Gastrocnemius medialis (tissue), 4 donors: ENCODE results near the gene UBR2. TPM values are rescaled to one million over a fixed set of nuclear protein-coding genes. Genes with fewer than 3 reads are reported as not detected.
"Not testable (repeated sequence)": the region's sequence is repeated elsewhere in the genome, so short reads cannot be mapped to it uniquely, and the experiment has no call there.

Experiments
- ATAC-seq, 2 donors: fragments of 150-250 bp; one replicate each; pipeline ENCODE4 v1.9.1; 2016
- DNase-seq, 2 donors: peaks; one replicate each; pipeline ENCODE4 v3.0.0-alpha.2; 2019
- H3K27ac ChIP-seq, 4 donors: fragments of 200-600 bp; sonication (generic); 1 replicate in 1 of 4; 2 replicates in 3 of 4; pipeline ENCODE4 v1.5.1; 2016 to 2018; ENCODE audit warnings: mild to moderate bottlenecking in 2 of 4, moderate library complexity in 1 of 4
- H3K27me3 ChIP-seq, 3 donors: fragments of 200-600 bp; sonication (generic) in 2 of 3; 1 replicate in 1 of 3; 2 replicates in 2 of 3; pipeline versions ENCODE4 v1.5.1 to v1.6.0; 2016 to 2019; ENCODE audit warnings: mild to moderate bottlenecking in 1 of 3, moderate library complexity in 1 of 3
- H3K36me3 ChIP-seq, 2 donors: fragments of 200-600 bp; sonication (generic) in 1 of 2; one replicate each; pipeline ENCODE4 v1.5.1; 2017 to 2018
- H3K4me1 ChIP-seq, 2 donors: fragments of 200-600 bp; sonication (generic) in 1 of 2; one replicate each; pipeline ENCODE4 v1.5.1; 2016 to 2017; ENCODE audit warnings: mild to moderate bottlenecking in 2 of 2
- H3K4me3 ChIP-seq, 4 donors: fragments of 200-600 bp; sonication (generic) in 3 of 4; 1 replicate in 1 of 4; 2 replicates in 3 of 4; pipeline ENCODE4 v1.5.1; 2016 to 2019; ENCODE audit warnings: mild to moderate bottlenecking in 2 of 4
- H3K9me3 ChIP-seq, 3 donors: fragments of 200-600 bp; sonication (generic) in 2 of 3; 1 replicate in 1 of 3; 2 replicates in 2 of 3; pipeline ENCODE4 v1.5.1; 2016 to 2019
- CTCF ChIP-seq, 5 experiments: fragments of 450-650 bp in 3 of 5; fragments of 200-600 bp in 2 of 5; sonication (generic) in 2 of 5; IDR thresholded peaks in 4 of 5; conservative IDR thresholded peaks in 1 of 5; 1 replicate in 4 of 5; 2 replicates in 1 of 5; pipeline ENCODE4 v1.5.1; 2016 to 2019; ENCODE audit warnings: antibody characterized with exemption in 5 of 5, mild to moderate bottlenecking in 3 of 5, moderate library complexity in 3 of 5
- POLR2A ChIP-seq, 2 donors: fragments of 450-650 bp; IDR thresholded peaks; one replicate each; pipeline ENCODE4 v1.6.1; 2017; ENCODE audit warnings: antibody characterized with exemption in 2 of 2, mild to moderate bottlenecking in 2 of 2, moderate library complexity in 2 of 2
- in situ Hi-C, 4 donors: fragments of 200-750 bp; cut with MboI; loops; one replicate each; pipeline versions ENCODE4 v1.15.0 to v1.8.0; 2017; ENCODE audit warnings: low sequenced_read_pairs in 4 of 4
- intact Hi-C: fragments of 100-400 bp; cut with DNase I; formaldehyde crosslinking; loops from one replicate; pipeline ENCODE4 v1.15.1; 2023; ENCODE audit warnings: low total_unique reads
- total RNA-seq, 4 donors: library from RNA; depleted of rRNA; stranded (reverse); fragments of >200 nt; gene quantifications; one replicate each; pipeline versions ENCODE4 v1.1.0 to v1.2.3, GENCODE V29; 2016

Gene UBR2
- total RNA-seq, 4 donors from 2014 or later: 40.8 to 46.2 (median 44.7) TPM

DNA sequence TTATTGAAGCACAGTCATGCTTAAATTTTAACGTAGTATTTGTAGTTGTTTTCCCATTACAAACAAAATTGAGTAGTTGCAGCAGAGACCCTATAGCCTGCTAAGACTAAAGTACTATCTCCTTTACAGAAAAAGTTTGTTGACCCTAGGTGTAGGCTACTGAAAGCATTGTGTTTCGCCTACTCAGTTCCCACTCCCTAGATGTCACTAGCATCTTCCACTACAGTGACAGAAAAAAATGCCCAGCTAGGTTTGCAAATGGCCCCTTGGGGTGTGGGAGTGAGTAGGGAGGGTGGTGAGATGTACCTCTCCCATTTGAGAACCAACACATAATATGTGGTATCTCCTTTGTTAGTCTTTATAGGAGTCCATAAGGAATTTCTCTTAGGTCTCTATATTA is 34.5 kb downstream of the UBR2 start:
- H3K27me3 ChIP-seq: no peaks in the 10 kb centered on the region
- no peak overlapping the region for H3K4me3 ChIP-seq
- H3K4me1 ChIP-seq: peaks cover 7 to 9% of the 10 kb centered on the region in 2 donors
- H3K27ac ChIP-seq: no peak overlapping the region
- no peaks in the 10 kb centered on the region for H3K9me3 ChIP-seq
- intact Hi-C loops (no loop called here), in situ Hi-C loops (no loop called here)
- ATAC-seq (no peak), DNase-seq (no peak)
- peaks cover 0 to 19% of the 10 kb centered on the region in 2 donors for H3K36me3 ChIP-seq
- no peak for TF ChIP-seq POLR2A (IDR thresholded peaks at IDR 0.05)
- no peak for TF ChIP-seq CTCF (IDR thresholded peaks at IDR 0.05 in 4 of 5, conservative IDR thresholded peaks at IDR 0.05 in 1 of 5)

DNA sequence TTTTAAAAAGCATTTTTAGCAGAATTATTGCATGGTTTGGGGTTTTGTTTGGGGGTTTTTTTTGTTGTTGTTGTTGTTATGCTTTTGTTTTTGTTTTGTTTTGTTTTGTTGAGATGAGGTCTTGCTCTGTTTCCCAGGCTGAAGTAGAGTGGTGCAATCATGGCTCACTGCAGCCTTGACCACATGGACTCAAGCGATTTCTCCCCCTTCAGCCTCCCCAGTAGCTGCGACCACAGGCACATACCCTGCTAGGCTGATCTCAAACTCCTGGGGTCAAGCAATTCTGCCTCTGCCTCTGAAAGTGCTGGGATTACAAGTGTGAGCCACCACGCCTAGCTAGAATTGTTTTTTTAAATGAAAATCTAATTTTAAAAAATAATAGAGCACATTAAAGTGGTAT is 35.7 kb downstream of the UBR2 start:
- DNase-seq: no peak
- in situ Hi-C loops: no loop called here
- no peak overlapping the region for H3K4me3 ChIP-seq
- peaks cover 0 to 19% of the 10 kb centered on the region in 2 donors for H3K36me3 ChIP-seq
- no peak overlapping the region for H3K27ac ChIP-seq
- TF ChIP-seq CTCF (IDR thresholded peaks at IDR 0.05 in 4 of 5, conservative IDR thresholded peaks at IDR 0.05 in 1 of 5): no peak
- no peak for TF ChIP-seq POLR2A (IDR thresholded peaks at IDR 0.05)
- H3K9me3 ChIP-seq: no peaks in the 10 kb centered on the region
- intact Hi-C loops: no loop called here
- H3K4me1 ChIP-seq: no peaks in the 10 kb centered on the region
- ATAC-seq: no peak
- H3K27me3 ChIP-seq: no peaks in the 10 kb centered on the region

DNA sequence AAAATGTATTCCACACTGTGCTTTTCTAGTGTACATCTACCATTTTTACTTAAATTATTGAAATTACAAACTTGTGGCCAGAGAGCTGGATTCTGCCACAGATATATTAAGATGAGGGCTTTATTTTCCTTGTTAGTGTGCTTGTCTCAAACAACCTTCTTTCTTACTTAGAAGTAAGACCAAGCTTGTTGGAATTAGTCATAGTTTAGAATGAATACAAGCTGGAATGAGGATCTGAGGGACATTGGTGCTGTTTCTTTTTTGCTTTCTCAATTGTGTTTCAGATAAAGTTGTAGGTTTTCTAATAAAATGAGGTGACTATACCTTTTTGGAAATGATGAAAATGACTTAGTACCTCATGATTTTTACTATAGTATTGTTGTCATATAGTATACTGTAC is 40.3 kb downstream of the UBR2 start:
- no peak overlapping the region for H3K4me3 ChIP-seq
- DNase-seq (no peak), ATAC-seq (no peak)
- H3K27me3 ChIP-seq: no peaks in the 10 kb centered on the region
- no peaks in the 10 kb centered on the region for H3K4me1 ChIP-seq
- no peaks in the 10 kb centered on the region for H3K9me3 ChIP-seq
- TF ChIP-seq POLR2A (IDR thresholded peaks at IDR 0.05): no peak
- TF ChIP-seq CTCF (IDR thresholded peaks at IDR 0.05 in 4 of 5, conservative IDR thresholded peaks at IDR 0.05 in 1 of 5): no peak
- H3K36me3 ChIP-seq: peaks cover 0 to 38% of the 10 kb centered on the region in 2 donors
- H3K27ac ChIP-seq: no peak overlapping the region
- in situ Hi-C loops: no loop called here
- intact Hi-C loops: no loop called here

DNA sequence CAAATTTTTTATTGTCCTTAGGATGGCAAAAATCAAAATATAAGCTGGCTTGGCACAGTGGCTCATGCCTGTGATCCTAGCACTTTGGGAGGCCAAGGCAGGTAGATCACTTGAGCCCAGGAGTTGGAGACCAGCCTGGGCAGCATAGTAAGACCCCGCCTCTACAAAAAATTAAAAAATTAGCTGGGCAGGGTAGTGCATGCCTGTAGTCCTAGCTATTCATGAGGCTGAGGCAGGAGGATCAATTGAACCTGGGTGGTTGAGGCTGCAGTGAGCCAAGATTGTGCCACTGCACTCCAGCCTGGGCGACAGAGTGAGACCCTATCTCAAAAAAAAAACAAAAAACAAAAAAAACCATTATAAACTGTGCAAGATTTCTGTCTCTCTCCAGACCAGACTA is 40.9 kb downstream of the UBR2 start:
- not testable (repeated sequence) for DNase-seq

GRCh38 chr6:42610416-42610815 is 46.6 kb downstream of the UBR2 start:
- H3K4me1 ChIP-seq: no peaks in the 10 kb centered on the region
- intact Hi-C loops: no loop called here
- no peaks in the 10 kb centered on the region for H3K9me3 ChIP-seq
- H3K36me3 ChIP-seq: peaks cover 0 to 57% of the 10 kb centered on the region in 2 donors
- no peak overlapping the region for H3K4me3 ChIP-seq
- in situ Hi-C loops: no loop called here
- H3K27ac ChIP-seq: no peak overlapping the region
- no peak for ATAC-seq
- TF ChIP-seq POLR2A (IDR thresholded peaks at IDR 0.05): no peak
- no peak for TF ChIP-seq CTCF (IDR thresholded peaks at IDR 0.05 in 4 of 5, conservative IDR thresholded peaks at IDR 0.05 in 1 of 5)
- H3K27me3 ChIP-seq: no peaks in the 10 kb centered on the region
- no peak for DNase-seq

More for the DNA sequence above, 40.9 kb downstream of the UBR2 start:
- H3K9me3 ChIP-seq, H3K4me1 ChIP-seq, H3K4me3 ChIP-seq, H3K27ac ChIP-seq, in situ Hi-C loops, ATAC-seq, intact Hi-C loops, H3K27me3 ChIP-seq: not testable (repeated sequence)
- H3K36me3 ChIP-seq: peaks cover 0 to 41% of the 10 kb centered on the region in 2 donors
